Measurements from ENCODE around the gene FANK1.
"Not testable (repeated sequence)": the region's sequence is repeated elsewhere in the genome, so short reads cannot be mapped to it uniquely, and the experiment has no call there.

FANK1 gene, protein sequence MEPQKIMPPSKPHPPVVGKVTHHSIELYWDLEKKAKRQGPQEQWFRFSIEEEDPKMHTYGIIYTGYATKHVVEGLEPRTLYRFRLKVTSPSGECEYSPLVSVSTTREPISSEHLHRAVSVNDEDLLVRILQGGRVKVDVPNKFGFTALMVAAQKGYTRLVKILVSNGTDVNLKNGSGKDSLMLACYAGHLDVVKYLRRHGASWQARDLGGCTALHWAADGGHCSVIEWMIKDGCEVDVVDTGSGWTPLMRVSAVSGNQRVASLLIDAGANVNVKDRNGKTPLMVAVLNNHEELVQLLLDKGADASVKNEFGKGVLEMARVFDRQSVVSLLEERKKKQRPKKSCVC

DNA sequence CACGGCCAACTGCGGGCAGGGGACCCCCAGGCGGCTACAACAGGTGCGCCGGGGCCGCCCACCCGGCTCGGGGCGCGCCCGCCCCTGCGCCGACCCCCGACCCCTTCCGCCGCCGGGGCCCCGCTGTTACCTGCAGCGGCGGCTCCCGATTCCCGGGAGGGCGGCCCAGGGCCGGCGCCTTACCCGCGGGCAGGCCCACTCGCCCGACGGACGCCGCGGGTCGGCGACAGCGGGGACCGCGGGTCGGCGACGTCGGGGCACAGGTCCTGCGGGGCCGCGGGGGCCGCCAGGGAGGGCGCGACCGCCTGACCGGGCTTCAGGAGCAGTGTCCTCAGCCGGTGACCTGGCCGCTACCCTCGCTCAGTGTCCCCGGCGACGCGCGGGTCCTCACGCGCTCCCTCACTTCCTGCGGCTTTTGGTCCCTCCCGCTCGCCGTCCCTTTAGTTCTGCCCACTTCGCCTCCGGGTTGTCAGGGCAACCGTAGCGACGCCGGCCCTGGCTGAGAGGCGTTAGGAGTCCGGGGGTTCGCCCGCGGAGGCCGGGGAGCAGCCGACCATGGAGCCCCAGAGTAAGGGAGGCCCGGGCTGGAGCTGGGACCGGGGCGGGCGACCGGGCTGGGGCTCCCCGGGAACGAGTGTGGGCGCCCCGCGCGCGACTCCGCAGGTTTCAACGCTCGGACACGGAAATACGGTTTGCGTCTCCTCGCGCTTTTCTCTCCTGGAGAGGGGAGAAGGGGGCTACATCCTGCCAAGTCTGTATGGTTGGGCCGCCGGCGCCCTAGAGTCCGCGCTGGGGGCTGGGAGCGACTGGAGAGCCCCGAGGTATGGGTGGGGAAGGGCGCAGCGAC, at the start of gene FANK1:
Gene FANK1, plus strand, starts transcription at position 477 of the 847 bp plus-strand sequence. Its CDS starts 79 bp downstream, at position 556.
- peak; percentile 27 to 33 for DNase-seq

DNA sequence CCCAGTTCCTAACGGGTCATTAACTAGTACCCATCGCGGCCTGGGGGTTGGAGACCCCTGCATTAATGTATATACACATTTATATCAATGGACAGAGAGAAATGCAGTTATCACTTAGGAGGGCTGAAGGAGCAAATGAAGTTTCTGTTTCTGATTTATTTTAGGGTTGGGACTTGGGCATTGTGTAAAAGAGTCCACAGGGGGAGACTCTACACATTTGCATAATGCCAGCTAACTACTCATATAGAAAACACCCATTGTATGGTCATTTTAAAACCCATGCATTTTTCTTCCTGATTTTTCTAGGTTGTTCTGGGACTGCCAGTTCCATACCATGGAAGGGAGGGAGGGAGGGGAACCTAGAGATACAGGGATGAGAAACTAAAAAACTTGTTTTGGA, 49.5 kb upstream of the FANK1 start:
- DNase-seq, result no peak

DNA sequence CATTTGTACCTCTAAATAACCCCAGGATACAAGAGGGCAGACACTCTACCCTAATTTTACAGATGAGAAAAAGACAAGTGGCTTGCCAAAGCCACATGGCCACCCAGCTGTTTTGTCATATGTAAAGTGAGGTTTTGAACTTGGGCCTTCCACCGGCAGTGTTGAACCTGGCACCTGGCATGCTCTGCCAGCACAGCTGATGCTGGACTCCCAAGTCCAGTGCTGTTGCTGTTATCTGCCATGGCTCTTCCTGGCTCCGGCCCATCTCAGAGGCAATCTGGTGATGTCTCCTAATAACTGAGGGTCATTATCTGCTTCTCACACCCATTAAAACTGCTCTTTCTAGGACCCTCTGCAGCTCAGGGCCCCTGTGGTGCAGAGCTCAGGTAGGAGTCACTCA, 48.0 kb upstream of the FANK1 start:
- DNase-seq, result no peak

DNA sequence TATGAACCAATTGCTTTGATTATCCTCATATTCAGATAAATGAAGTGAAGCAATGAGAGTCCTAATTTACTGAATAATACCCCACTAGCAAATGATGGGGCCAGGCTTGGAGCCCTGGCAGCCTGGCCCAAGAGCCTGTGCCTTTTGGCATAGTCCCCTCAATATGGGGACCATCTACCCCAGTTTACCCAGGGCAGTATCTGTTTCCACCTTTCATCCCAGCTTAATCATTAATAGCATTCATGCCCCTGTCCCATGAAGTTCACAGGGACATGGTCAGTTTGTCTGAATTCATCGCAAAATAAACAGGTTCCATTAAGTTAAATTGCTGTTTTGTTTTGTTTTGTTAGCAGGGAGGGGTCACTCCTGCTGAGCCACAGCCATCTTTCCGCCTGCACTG, 47.5 kb upstream of the FANK1 start:
- no peak for DNase-seq

DNA sequence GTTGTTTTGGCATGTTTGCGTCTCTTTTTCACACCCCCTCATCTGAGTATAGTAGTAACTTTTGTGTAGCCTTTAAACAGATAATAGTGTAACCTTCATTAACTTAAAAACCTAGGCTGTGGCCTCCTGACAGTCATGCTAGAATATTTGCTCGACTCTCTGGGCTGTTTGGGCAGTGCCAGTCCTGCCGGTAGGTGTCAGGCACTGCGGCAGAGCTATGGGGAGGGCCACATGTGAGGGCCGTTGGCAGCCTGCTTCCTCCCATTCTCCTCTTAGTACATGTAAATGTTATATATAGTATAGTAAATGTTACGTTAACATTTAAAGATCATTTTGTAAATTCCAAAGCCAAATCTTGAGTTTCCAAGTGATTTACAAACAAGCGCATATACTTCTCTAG, 46.9 kb upstream of the FANK1 start:
- DNase-seq, result no peak

DNA sequence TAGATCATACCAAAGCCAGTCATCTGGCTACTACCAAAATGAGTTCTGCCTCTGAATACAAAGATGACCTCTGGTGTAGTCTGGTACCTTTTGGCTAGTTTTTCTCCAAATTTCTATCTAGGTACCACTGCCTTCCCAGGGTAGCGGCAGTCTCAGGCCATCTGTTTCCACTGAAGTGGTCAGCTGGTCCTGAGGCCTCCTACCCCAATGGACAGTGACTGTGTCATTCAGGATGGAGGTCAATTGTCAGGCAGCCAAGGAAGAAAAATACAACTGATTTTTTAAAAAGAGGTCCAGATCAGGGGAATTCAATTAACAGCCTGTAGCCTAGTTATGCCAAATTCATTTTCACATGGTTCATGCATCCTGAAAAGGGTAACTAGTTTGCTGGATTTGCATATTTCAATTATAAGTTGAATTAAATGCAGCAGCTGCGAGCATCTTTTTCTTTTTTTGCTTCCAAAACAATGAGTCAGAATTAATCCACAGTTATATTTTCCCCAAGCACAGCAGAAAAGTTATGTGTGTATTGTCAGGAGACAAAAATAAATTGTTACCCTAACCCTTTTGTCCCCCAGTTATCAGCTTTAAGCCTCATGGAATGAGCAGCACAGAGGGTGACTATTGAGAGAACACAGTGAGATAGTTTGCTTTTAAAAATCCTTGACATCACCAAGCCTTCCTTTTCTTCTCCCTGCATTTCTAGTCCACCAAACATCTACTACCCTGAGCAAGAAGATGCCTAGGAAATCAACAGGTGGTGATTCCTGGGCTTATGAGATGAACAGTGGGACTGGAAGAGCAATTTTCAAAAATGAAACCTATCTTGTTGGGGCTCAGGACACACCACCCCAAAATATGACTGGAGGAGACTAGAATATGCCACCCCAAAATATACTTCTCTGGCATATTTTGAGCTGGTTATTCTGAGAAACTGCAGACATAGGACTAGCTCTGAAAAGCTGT, 45.3 kb upstream of the FANK1 start:
- DNase-seq, result no peak

DNA sequence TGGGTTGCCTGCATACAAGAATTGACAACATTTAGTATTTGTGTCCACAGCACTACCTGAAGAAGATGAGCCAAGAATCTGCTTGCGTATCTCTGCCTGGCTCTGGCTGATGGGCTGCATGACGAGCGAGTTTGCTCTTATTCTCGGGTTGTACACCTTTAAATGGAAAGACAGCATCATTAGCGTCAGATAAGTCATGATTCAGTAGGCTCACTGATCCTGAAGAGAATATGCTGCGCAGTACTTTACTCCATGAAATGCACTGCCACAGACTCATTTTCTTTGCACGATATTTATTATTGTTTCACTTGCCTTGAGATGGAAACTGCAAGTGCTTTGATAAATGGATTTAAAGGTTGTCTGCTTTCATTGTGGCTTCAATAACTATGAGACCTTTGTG, 43.9 kb upstream of the FANK1 start:
- DNase-seq, result no peak

DNA sequence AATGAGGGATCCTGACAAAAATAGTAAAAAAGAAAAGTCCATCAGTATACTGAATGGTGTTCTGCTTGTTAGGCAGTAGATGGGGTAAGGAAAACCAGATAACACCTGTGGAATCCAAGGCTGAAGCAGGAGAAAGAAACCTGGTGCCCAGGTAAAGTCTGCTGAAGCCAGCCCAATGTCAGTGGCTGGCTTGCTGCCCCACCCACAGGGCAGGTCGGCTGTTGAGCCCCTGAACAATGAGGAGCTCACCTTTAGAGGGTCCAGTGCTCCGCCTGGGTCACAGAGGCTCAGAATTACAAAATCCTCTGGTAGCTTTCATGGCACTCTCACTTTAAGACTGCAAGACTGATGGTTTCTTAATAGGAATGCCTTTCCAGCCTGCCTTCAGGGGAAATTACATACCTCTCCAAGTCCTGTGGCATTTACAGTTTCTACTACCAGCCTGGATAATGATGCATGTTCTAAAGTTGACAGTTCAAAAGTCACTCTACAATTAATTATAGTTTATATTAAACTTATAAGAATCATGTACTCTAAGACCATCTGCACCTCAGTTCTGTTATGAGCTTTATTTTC, 39.1 kb upstream of the FANK1 start:
- DNase-seq, result no peak

DNA sequence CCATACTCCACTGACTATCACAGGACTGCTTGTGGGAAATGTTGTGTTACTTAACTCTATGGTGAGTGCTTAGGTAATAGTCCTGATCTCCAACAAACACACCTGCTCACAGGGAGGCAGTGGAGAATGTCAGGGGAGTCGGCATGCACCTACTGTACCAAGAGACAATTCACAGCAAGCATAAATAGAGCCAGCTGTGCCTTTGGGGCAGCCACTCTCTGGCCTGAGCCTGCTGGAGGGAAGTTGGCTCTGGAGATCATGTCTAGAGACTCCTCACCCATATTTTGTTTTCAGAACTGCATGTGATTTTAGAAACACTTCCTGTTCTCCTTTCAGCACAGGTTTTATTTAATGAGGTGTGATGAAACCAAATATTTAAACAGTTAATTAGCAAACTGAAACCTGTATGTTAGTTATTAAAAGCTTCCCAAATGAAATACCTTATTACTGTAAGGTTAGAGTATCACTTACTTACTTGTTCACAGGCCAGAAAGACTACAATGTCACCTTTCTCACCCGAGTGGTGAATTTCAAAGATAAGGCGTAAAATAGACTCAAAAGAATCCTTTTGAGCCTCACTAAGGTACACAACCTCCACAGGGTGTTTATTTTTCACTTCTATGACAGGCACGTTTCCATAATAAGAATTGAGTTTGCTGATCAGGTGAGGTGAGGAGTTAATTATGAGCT, 37.1 kb upstream of the FANK1 start:
- DNase-seq, result no peak

DNA sequence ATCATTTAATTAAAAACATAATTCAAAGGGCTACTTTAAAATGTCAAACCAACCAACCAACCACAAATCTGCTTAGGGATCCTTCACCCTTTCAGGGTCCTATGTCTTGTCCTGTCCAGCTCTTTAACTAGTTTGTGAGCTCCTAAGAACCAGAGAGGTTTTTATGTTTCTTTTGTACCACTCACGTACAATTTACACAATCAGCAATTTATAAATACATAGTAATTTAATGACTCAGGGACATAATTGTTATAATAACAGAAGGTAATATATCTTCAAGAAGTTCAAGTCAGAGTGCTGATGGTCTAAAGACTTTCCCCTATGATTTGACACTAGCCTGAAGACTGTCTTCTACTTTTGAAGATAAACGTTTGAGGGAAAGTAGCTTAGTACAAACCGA, 31.2 kb upstream of the FANK1 start:
- DNase-seq, result no peak

DNA sequence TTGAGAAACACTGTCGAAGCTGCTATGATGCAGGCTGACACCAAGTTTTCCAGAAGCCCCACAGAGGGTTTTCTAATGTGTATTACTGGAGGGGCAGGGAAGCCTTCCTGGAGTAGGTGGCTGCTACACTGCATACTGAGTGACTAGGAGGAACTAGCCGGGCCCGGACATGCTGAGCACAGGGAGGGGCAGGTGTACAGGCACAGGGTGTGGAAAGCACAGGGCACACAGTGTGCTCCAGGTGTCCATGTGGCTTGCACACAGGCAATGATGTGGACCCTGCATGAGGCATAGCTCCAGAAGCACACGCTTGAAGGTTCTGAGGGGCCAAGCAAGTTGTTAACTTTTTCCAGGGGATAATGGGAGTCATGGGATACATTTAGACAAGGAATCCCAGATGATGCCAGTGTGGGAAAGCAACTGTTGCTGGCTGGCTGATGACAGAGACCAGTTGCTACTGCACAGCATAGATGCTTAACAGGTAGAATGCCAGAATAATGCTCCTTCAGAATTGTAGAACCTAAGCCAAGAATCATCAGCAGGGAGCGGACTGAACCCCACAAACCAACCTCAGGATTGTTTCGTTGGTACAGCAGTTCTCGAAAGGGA, 29.8 kb upstream of the FANK1 start:
- no peak for DNase-seq

DNA sequence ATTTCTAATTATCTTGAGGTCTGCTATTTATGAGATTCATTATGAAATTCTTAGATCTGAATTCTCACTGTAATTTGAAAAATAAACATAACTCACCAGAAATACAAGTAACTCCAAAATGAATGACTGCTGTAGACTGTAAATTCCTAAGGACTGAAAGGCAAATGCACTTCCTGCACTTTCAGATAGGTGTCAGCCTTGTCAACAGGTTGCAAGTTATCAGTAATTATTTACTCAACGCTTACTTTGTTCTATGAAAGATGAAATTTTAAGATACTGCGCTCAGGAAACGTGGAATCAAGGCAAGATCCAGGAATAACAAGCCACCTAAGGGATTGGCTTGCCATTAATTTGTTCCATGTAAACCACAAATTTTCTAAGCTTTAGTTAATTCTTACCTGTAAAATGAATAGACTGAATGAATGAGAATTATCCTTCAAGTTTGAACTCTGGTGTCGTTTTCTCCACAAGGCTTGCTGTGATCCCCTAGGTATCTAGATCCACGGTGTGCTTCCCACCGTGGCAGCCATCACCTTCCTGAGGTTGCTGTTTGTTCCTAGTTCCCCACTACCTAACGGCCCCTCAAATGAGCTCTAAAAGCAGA, 27.9 kb upstream of the FANK1 start:
- DNase-seq, result no peak

DNA sequence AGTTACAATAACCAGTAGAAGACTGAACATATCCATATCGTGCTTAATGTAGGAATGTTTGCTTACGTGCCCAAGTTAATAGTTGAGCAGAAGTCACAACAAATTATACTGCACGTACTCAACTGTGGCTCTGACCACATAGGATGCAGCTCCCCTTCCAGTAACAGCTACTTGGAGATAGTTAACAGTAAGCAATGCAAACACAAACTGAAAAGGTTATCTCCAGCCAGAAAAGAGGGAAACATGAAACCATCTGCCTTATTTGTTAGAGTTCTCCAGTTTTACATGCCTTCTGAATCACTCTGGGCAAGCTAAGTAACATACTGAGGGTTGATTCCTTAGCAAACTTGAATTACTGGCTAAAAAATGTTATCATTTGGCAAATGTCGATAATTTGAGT, 25.0 kb upstream of the FANK1 start:
- DNase-seq, result no peak

DNA sequence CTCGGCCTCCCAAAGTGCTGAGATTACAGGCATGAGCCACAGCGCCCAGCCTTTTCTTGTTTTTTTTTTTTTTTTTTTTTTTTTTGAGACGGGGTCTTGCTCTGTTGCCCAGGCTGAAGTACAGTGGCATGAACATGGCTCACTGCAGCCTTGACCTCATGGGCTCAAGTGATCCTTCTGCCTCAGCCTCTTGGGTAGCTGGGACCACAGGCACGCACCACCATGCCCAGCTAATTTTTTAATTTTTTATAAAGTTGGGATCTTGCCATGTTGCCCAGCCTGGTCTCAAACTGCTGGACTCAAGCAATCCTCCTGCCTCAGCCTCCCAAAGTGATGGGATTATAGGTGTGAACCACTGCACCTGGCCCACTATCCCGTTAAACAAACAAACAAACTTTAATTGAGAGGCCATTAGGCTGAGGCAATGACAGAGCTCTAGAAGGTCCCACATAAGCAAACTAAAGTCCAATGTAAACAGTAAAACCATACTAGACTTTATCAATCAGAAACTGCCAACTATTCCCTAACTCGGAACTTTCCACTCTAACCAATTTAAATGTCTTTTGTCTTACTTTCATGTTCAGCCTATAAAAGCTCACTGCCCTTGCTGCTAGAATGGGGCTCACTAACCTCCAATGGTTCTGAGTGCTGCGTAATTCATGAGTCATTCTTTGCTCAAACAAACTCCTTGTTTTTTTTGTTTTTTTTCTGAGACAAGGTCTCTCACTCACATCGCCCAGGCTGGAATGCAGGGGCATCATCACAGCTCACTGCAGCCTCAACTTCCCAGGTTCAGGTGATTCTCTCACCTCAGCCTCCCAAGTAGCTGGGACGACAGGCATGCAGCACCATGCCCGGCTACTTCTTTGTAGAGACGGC, 17.2 kb upstream of the FANK1 start:
- DNase-seq, result no peak

DNA sequence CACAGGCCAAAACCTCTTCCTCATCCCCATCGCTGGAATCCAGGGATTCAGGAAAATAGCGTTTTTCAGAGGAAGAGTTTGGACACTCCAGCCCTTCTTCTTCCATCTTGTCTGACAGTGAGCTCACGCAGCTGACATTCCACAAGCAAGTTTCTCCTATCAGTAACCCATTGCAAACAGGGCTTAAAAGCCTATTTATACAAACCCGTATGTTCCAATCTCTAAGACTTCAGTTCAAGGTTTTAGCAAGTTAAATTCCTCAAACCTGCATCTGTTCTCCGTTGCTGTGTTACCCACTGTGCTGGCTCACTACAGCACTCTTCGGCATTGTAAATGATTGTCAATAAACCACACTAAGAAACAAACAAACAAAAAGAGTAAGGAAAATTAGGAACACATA, 15.6 kb upstream of the FANK1 start:
- DNase-seq, result no peak

DNA sequence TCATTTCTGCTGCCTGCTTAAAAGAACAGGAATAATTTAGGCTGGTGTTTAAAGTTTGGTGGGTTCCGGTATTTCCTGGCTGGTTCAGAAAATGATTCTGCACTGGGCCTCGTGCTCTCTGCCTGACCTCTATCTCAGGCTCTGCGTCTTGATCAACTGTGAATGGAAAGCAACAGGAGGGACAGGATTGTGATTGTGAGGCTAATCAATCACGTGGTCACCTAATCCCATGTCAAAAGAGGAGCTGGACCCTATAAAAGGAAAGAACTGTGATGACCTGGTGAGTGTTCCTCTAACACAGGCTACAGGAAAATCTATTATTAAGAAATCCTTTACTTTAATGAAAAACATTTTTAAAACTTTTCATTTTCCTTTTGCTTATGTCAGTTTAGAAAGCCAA, 15.2 kb upstream of the FANK1 start, which contains the start of gene DHX32:
Gene DHX32, minus strand, starts transcription at position 101 of the 400 bp plus-strand sequence. CDS start 468 bp downstream, outside the sequence.
- DNase-seq, result no peak

DNA sequence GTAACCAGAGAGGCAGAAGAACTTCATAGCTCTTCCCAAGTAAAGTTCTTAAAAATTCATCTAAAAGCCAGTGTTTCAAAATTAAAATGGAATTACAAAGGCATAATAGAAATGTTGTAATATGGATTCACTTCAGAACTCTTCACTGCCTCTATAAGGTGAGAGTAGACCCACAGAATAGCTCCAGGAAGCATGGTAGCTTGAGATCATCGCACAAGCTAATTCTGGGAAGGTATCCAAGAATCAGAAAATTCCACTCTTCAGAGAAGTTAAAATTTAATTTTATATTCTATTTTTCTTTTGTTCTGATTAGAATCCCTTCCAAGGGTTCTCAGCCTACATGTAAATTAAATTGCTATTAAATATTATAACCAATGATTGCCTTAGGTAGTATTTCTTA, 13.8 kb upstream of the FANK1 start:
- no peak for DNase-seq

DNA sequence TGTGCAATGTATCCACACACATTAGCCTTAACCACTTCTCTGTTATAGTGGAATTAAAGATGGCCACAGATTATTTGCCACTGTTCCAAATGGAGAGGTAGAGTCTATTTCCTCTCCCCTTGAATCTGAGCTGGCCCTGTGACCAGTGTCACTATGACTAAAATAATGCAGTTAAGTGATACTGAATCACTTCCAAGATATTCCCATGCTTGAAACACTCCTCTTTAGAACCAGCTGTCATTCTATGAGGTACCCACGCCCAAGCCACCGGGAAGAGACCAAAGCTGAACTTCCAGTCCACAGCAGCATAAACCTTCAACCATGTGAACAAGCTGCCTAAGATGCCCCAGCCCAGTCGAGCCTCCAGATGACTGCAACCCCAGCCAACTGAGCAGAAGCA, 13.2 kb upstream of the FANK1 start:
- DNase-seq, result no peak

DNA sequence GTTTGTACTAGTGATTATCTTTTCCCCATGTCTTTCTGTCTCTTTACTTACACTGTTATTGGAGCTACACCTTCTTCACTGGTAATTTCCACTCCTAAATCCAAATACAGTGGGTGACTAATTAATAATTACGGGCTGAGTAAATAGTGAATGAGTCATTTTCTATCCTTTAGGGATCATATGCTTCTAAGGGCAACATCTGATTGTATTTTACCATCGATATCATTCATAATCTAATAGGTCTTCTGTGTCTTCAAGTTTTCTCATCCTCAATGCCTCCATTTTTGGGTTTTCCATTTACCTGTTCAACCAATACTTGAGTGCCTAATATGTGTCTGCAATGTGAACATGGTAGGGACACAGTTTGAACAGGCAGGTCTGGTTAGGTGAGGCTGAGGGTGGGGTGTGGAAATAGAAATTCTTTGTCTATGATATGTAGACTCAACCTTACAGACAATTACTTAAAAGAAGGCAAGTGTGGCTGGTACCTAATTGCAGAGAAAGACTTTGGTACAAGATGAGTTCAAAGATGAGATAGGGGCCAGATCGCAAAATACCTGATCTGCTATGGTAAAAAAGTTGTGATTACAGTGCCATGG, 9.4 kb upstream of the FANK1 start:
- no peak for DNase-seq

DNA sequence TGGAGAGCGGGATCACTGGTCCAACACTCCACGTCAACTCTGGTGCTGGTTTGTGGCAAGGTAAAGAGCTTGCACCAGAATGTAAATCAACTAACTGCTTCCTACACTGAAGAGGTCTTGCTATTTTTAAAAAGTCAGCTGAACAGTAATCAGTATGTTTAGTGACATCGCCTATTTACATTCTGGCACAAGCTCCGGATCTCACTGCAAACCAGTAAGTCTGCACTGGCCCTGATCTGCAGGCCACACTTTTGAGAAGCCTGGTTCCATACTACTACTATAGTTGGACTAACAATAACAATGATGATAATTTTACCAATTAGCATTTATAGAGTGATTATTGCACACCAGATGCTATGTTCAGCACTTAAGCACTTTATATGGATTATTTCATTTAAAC, 6.9 kb upstream of the FANK1 start:
- not testable (repeated sequence) for DNase-seq
